Measurements from ENCODE around the gene UBLCP1. TPM values are rescaled to one million over a fixed set of nuclear protein-coding genes. Genes with fewer than 3 reads are reported as not detected.

The UBLCP1 gene
- total and polyA plus RNA-seq, 4 donors: 6.1 to 9.5 (median 7.6) TPM

GRCh38 chr5:159332800-159333544 lies 69.9 kb downstream of the UBLCP1 start:
- Histone ChIP-seq H3K9ac (ENCODE audit: low read depth in 1 of 2, low read length in 2 of 2) (no peak overlapping the region), H3K4me3 (ENCODE audit: low read depth in 1 of 3, low read length in 3 of 3) (no peak overlapping the region), H3K4me1 (ENCODE audit: control insufficient read depth in 4 of 4, insufficient read depth in 4 of 4, low read length in 3 of 4) (peaks cover 0 to 4% (median 1%) of the 10 kb centered on the region in 4 donors), H3K27me3 (ENCODE audit: control insufficient read depth in 4 of 4, insufficient read depth in 4 of 4, low read length in 3 of 4) (peaks cover 0 to 6% (median 0%) of the 10 kb centered on the region in 4 donors), H3K27ac (ENCODE audit: low read depth in 1 of 2, low read length in 2 of 2) (no peak overlapping the region), H3K9me3 (ENCODE audit: control insufficient read depth in 4 of 4, low read length in 3 of 4) (no peaks in the 10 kb centered on the region), H3K36me3 (ENCODE audit: control insufficient read depth in 4 of 4, insufficient read depth in 3 of 4, low read depth in 1 of 4, low read length in 3 of 4) (no peaks in the 10 kb centered on the region)
- 87% methylated on average over 6 of the region's 6 CpGs for WGBS
- TF ChIP-seq JUND (IDR thresholded peaks at IDR 0.05): no peak
- no peak for TF ChIP-seq RXRA (IDR thresholded peaks at IDR 0.05)
- TF ChIP-seq HNF4G (IDR thresholded peaks at IDR 0.05): no peak
- no peak for TF ChIP-seq HNF4A (conservative IDR thresholded peaks at IDR 0.05)
- no peak for TF ChIP-seq CTCF (IDR thresholded peaks at IDR 0.05; ENCODE audit: low read depth, low read length, missing input control)
- no peak for TF ChIP-seq EGR1 (IDR thresholded peaks at IDR 0.05; ENCODE audit: low read depth in 2 of 2)
- TF ChIP-seq ATF3 (IDR thresholded peaks at IDR 0.05): no peak
- TF ChIP-seq ZBTB33 (IDR thresholded peaks at IDR 0.05): no peak
- no peak for TF ChIP-seq REST (IDR thresholded peaks at IDR 0.05)
- no peak for TF ChIP-seq FOXA1 (IDR thresholded peaks at IDR 0.05)
- no peak for TF ChIP-seq MAX (IDR thresholded peaks at IDR 0.05)
- no peak for TF ChIP-seq NR2F2 (IDR thresholded peaks at IDR 0.05)
- TF ChIP-seq RAD21 (IDR thresholded peaks at IDR 0.05): no peak
- no peak for TF ChIP-seq TAF1 (conservative IDR thresholded peaks at IDR 0.05)
- no peak for TF ChIP-seq SP1 (IDR thresholded peaks at IDR 0.05)
- no peak for TF ChIP-seq YY1 (IDR thresholded peaks at IDR 0.05)
- no peak for TF ChIP-seq GABPA (IDR thresholded peaks at IDR 0.05 in 1 of 2, conservative IDR thresholded peaks at IDR 0.05 in 1 of 2)
- TF ChIP-seq FOXA2 (IDR thresholded peaks at IDR 0.05): no peak
- DNase-seq (ENCODE audit: low spot score): no peak
